ENCODE measurements around the gene VSIG4. TPM values are rescaled to one million over a fixed set of nuclear protein-coding genes. Genes with fewer than 3 reads are reported as not detected.

VSIG4 gene
- total and polyA plus RNA-seq, 12 donors: 2.9 to 106 (median 14.8) TPM

GRCh38 chrX:66015900-66016689, 23.8 kb downstream of the VSIG4 start:
- no peak for TF ChIP-seq CTCF (IDR thresholded peaks at IDR 0.05)
- ATAC-seq (no peak), DNase-seq (no peak)
- H3K9me3 ChIP-seq: no peaks in the 10 kb centered on the region
- WGBS, 2 donors: 79 to 86% methylated on average over 1 of the region's 1 CpG
- peak overlapping the region in 5 of 10 donors; percentile 14 to 53 (median 22) for H3K4me3 ChIP-seq
- H3K4me1 ChIP-seq: peaks cover 0 to 95% (median 0%) of the 10 kb centered on the region in 9 donors
- H3K36me3 ChIP-seq: peaks cover 0 to 18% (median 0%) of the 10 kb centered on the region in 9 donors
- H3K27ac ChIP-seq: peak overlapping the region in 4 of 10 donors; percentile 12 to 88 (median 52)
- intact Hi-C loops (cut with DNase I): no loop called here
- H3K27me3 ChIP-seq: peaks cover 0 to 11% (median 0%) of the 10 kb centered on the region in 7 donors

- intact Hi-C loops (cut with DNase I): no loop called here
- Histone ChIP-seq H3K36me3 (peaks cover 0 to 18% (median 0%) of the 10 kb centered on the region in 9 donors), H3K4me1 (peaks cover 0 to 93% (median 0%) of the 10 kb centered on the region in 9 donors), H3K4me3 (peak overlapping the region in 3 of 10 donors; percentile 18 to 53 (median 22)), H3K27me3 (peaks cover 0 to 13% (median 0%) of the 10 kb centered on the region in 7 donors), H3K27ac (peak overlapping the region in 3 of 10 donors; percentile 12 to 88 (median 56)), H3K9me3 (no peaks in the 10 kb centered on the region)
- DNase-seq (peak; percentile 6 to 9), ATAC-seq (peak; percentile 41 to 72 (median 62))
- no peak for TF ChIP-seq CTCF (IDR thresholded peaks at IDR 0.05)
- 34 to 49% methylated on average over 2 of the region's 2 CpGs for WGBS, 2 donors
Measured at GRCh38 chrX:66015152-66015831, 24.6 kb downstream of the VSIG4 start.

GRCh38 chrX:66014556-66014955, 25.3 kb downstream of the VSIG4 start:
- Histone ChIP-seq H3K36me3 (peaks cover 0 to 18% (median 0%) of the 10 kb centered on the region in 9 donors), H3K9me3 (no peaks in the 10 kb centered on the region), H3K27ac (peak overlapping the region in 2 of 10 donors; percentile 40 to 88), H3K27me3 (peaks cover 0 to 14% (median 0%) of the 10 kb centered on the region in 7 donors), H3K4me3 (no peak overlapping the region), H3K4me1 (peaks cover 0 to 86% (median 0%) of the 10 kb centered on the region in 9 donors)
- DNase-seq (no peak), ATAC-seq (no peak)
- WGBS, 2 donors: 76 to 83% methylated on average over 1 of the region's 1 CpG
- intact Hi-C loops (cut with DNase I): no loop called here
- no peak for TF ChIP-seq CTCF (IDR thresholded peaks at IDR 0.05)

- Histone ChIP-seq H3K27ac (peak overlapping the region in 2 of 10 donors; percentile 40 to 88), H3K36me3 (peaks cover 0 to 13% (median 0%) of the 10 kb centered on the region in 9 donors), H3K27me3 (peaks cover 0 to 14% (median 0%) of the 10 kb centered on the region in 7 donors), H3K9me3 (no peaks in the 10 kb centered on the region), H3K4me1 (peaks cover 0 to 83% (median 0%) of the 10 kb centered on the region in 9 donors), H3K4me3 (no peak overlapping the region)
- WGBS, 2 donors: 65 to 80% methylated on average over 2 of the region's 2 CpGs
- ATAC-seq (no peak), DNase-seq (no peak)
- TF ChIP-seq CTCF (IDR thresholded peaks at IDR 0.05): no peak
- intact Hi-C loops (cut with DNase I): no loop called here
Measured at GRCh38 chrX:66014084-66014483, 25.8 kb downstream of the VSIG4 start.

Measured in heart right ventricle (tissue), 16 donors.